HK-2 (cell line): ENCODE data around the gene SMIM17.

Source experiments
- DNase-seq: peaks from one replicate; pipeline ENCODE4 v3.0.0-alpha.2; 2018; ENCODE audit not compliant: unreplicated experiment

SMIM17 gene

DNA sequence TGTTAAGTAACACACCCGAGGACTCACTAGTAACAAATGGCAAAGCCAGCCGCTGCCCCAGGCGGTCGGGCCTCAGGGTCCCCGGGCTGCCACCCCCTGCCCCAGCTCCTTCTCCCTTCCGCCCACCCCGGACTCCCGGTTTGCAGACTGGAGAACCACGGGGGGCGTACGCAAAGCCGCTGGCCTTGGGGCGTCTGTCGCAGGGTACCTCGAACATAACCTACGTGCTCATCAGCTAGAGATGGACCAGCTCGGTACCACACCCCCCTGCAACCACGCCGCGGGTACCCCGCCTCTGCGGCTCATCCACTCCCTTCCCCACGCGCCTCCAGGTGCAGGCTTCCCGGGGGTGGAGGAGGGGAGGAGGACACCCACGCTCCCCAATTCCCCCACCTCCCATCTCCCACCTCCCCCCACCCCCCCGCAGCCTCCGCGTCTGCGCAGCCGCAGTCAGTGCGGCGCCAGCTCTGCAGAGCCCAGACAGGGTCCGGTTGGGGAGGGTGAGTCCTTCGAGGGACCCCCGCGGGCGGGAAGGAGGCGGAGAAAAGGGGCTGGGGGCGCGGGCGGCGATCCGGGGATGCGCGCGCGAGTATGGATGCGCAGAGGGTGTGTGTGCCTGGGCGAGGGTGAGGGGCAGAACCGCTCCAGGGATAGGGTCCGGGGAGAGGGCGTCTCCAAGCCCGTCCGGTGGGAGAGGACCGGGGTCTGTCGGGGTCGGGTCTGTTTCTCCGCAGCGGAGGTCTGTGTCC, at the start of gene SMIM17:
TSS of gene SMIM17 (plus strand) at position 449 of the 749 bp plus-strand sequence. CDS start 2,509 bp downstream, outside the sequence.
- DNase-seq: no peak

DNA sequence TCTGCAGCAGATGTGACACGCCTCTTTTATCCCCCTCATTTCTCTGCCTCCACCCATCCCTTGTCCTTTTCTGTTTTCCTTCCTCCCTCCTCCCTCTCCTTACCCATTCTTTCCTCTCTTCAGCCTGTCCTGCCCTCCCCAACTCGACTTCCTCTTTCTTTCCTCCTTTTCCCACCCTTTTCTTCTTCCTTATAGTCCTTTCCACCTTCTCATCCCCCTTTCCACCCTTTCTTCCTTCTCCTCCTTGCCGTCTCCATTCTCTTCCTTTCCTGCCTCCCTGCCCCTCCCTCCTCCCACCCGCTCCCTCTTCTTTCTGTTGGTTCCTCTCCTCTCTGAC, 48.5 kb upstream of the SMIM17 start:
- no peak for DNase-seq

DNA sequence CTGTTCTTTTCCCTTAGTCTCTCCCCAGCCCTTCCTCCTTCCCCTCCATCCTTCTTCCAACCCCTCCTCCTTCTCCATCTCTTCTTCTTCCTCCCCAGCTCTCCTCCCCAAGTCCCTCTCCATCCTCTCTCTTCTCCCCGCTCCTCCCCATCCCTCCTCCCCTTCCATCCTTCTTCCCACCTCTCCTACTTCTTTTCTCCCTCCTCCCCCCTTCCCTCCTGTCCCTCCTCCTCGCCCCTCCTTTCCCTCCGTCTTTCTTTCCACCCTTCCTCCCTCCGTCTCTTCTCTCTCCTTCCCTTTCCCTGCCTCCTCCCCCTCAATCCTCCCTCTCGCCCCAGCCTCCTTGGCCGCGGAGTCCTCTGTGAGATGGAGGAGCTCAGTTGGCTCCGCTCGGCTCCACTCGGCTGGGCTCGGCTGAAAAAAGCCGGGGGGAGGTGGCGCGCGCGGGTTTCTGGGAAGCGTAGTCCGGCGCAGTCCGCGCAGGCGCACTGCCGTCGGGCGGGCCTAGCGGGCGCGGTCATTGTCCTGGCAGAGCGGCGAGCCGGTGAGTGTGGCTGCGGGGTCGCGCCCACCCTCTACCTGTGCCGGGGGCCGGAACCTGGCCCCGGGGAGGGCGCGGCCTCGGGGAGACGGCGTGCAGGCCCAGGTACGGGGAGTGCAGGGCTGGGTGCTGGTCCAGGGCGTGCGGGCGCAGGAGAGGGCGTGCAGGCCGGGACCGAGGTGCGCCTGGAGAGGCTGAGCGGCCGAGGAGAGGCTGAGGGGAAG, 48.0 kb upstream of the SMIM17 start, which contains the start of gene ZNF71:
TSS of gene ZNF71 (plus strand) at position 520 of the 765 bp plus-strand sequence. CDS start 6,257 bp downstream, outside the sequence.
- DNase-seq: peak; percentile 95

DNA sequence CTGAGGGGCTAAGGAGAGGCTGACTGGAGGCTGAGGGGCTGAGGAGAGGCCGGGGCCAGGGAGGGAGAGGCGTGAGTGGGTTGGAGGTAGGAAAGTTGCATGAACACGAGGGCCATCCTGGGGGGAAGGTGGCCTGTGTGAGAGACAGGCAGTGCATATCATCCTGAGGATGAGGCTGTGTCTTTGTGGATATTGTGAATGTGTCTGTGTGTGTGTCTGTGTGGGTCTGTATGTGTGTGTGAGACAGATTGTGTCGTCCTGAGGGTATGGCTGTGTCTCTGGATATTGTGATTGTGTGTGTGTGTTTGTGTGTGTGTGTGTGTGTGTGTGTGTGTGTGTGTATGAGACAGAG, 47.4 kb upstream of the SMIM17 start:
- no peak for DNase-seq

DNA sequence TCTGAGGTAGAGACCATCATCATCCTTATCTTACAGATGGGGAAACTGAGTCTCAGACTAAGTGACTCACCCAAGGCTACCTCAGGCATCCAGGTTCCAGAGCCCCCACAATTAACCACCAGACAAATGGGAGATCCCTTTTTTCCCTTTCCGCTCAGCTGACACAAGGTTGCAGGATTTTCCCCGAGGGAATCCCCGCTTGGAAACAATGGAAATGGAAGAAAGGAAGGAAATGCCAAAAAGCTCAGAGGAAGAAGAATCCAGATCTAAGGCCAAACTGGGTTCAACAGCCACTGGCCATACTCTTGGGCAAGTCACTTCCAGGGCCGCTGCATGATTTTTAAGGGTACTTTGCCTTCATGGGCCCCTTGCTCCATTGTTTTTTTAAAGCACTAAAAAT, 46.3 kb upstream of the SMIM17 start:
- no peak for DNase-seq

DNA sequence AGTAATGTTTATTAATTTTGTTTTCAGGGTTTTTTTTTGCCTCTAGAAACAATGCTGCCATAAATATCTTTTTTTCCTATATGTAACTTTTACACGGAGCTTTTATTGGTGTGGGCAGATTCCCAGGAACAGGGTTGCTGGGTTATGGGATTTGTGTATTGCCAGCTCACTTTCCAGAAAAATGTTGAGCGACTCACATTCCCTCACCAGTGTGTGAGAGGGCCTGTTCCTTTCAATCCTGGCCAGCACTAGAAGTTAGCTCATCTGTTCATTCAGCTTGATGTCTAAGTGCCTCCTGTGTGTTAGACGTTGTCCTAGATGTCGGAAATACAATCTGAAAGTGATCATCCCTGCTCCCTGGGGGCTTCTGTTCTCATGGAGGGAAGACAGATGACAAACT, 45.3 kb upstream of the SMIM17 start:
- no peak for DNase-seq

DNA sequence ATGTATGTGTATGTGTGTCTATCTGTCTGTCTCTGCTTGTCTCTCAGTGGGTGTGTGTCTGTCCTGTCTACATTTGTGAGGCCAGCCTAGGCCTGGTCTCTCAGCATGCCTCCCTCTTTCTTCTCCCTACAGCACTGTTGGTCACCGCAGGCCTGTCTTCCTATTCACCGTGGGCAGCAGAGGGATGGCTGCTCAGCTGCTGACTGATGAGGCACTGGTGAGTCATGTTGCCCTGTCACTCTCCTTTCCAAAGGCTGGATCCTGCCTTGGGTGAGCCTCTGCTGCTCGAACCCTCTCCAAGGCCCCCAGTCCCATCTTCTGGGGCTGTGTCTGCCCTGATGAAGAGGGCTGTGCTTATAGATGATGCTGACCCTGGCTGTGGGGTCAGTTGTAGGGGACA, 41.6 kb upstream of the SMIM17 start:
- DNase-seq: no peak

DNA sequence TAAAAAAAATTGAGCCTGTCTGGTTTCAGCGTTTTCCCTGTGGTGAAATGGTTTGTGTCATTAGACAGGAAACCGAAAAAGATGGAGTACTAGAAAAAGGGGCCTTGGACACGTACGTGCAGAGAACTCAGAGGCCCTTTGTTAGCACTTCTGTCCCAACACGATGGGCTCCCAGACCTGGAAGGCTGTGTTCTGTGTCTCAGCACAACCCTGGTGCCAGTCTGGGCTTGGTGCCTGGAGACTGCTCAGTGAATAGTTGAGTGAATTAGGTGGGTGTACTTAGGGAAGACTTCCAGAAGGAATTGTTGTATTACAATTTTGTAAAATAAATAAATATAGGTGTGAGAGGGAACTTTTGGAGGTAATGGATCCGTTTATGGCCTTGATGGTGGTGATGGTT, 39.1 kb upstream of the SMIM17 start:
- no peak for DNase-seq

DNA sequence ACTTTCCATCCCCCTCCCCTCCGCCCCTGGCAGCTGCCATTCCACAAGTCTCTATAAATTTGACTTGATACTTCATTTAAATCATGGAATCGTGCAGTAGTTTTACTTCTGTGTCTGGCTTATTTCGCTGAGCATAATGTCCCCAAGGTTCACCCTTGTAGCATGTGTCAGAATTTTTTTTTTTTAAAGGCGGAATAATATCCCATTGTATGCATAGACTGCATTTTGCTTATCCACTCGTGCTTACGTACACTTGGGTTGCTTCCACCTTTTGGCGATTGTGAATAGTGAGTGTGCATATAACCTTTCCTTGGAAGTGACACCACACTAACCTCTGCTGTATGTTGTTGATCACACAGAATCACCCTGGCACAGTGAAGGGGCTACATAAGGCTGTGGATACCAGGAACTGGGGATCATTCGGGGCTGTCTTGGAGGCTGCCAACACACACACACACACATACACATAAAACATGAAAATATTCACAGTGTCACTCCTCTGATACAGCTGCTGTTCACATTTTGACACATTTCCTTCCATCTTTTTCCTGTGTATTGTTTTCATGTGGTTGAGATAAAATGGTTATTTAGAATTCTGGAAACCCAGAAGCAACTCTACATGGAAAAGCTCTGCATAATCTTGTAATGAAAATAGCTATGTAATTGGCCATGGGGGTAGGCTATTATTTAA, 34.5 kb upstream of the SMIM17 start:
- no peak for DNase-seq

DNA sequence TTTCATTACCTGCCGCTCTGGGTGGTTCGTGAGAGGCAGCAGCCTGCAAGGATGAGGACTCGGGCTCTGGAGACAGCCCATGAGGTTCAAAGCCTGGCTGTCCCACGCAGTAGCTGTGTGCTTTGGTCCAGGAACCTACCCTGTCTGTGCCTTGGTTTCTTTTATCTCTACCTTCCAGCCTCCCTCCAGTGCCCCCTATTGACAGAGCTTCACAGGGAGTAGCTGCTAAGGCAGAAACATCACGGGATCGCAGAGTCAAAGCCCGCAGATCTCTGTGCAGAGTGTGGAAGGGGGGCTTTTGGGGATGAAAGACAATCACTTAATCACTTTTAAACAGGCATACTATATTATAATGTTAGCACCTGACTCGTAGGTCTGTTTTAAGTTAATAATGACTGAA, 31.7 kb upstream of the SMIM17 start:
- DNase-seq: no peak

DNA sequence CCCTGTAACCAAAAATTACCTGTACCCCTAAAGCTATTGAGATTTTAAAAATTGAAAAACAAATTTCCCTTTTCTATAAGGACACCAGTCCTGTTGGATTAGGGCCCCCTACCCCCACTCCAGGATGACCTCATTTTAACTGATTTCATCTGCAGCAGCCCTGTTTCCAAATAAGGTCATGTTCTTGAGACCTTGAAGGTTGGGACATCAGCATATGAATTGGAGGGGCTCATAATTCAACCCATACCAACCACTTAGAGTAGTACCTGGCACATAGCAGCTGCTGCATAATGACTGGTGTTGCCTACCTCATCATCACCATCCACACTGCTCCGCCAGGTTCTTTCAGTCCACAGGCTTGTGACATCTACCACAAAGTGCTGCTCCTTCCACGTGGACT, 30.2 kb upstream of the SMIM17 start:
- no peak for DNase-seq

DNA sequence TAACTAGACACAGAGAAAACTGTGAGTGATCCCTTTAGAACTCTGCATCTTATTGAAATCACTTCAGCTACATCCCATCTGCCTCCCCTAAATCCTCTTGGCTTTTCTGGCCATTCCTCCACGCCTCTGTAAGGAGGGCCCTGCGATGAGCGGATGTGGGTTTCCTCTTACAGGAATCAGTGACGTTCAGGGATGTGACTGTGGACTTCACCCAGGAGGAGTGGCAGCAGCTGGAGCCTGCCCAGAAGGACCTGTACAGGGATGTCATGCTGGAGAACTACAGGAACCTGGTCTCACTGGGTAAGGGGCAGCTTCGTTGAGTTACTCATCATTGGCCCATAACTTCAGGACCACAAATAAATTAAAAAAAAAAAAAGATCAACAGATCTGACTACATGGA, 29.3 kb upstream of the SMIM17 start:
- DNase-seq: no peak

DNA sequence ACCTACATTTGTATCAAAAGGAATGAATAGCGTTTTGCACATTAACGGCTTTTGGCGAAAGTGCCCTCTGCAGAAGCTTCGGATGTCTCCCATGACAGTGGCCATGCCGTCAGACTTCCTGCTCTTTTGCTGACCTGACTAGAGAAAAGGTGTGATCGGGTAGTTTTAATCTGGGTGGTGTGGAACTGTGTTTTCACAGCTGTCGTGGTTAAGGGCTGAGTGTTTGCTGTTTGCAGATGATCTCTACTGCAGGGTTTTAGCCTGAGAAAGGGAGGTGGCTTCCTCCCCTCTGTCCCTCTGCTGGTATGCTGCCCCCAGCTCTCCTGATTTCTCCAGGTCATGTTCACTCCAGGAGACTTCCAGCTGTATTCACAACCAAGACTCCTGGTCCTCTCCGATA, 25.4 kb upstream of the SMIM17 start:
- no peak for DNase-seq

DNA sequence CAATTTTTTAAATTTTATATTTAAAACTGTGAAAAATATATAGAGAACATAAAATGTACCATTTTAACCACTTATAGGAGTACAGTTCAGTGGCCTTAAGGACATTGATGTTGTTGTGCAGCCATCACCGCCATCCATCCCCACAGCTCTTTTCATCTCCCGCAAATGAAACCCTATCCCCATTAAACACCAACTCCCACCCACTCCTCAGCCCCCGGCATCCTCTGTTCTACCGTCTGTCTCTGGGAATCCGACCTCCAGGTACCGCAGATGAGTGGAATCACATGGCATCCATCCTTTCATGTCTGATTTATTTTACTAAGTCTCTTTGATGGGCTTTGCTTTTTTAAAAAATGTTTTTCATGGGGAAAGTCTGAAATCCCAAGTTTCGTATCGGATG, 23.8 kb upstream of the SMIM17 start:
- no peak for DNase-seq

DNA sequence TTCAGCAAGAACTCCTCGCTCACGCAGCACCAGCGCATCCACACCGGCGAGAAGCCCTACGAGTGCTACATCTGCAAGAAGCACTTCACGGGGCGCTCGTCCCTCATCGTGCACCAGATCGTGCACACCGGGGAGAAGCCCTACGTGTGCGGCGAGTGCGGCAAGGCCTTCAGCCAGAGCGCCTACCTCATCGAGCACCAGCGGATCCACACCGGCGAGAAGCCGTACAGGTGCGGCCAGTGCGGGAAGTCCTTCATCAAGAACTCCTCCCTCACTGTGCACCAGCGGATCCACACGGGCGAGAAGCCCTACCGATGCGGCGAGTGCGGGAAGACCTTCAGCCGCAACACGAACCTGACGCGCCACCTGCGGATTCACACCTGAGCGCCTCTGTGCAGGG, 20.6 kb upstream of the SMIM17 start:
- DNase-seq: no peak

DNA sequence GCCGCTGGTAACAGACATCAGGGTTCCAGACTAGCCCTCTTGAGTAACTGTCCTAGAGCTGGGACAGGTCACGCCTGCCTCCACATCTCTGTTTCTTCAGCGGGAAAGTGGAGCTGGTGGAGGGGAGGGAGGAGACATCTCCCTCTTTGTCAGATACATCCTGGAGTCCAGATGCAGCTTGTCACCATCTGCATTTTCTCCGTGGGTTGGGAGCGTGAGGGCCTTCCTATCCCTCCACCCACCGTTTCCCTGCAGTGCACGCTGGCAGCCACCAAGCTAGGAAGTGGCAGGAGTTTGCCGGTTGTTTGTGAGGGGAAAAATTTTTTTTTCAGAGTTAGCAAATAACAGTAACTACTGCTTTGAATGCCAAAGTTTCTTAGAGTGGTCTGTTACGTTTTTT, 20.0 kb upstream of the SMIM17 start:
- no peak for DNase-seq

DNA sequence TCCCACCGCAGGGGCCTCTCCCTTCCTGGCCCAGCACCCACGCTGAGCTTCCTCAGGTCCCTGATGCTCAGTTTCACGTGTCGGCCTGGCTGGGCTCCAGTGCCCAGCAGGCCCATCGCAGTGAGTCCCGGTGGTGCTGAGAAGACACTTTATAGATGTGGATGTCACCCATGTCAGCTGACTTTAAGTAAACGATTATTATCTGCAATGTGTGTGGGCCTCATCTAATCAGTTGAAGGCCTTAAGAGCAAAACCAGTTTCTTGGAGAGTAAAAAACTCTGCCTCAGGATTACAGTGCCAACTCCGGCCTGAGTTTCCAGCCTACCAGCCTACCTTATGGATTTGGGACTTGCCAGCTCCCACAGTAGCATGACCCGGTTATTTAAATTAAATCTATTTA, 17.3 kb upstream of the SMIM17 start:
- DNase-seq: no peak

DNA sequence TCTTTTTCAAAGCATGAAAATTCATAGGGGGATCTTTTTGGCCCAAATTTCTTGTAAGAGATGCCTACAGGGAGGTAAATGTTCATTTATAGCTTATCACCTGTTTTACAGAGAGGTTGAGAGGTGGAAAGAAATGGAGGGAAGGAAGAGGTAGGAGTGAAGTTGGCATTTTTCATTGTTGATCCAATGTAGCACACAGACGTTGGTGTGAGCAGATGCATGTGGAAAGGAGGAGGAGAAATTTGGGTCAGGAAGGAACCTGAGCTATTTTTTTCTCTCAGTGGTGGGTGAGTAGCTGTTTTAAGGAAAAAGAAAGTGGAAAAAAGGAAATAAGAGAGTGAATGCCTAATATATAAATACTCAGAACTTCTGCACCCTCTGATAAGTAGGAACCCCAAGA, 9.9 kb upstream of the SMIM17 start:
- no peak for DNase-seq

DNA sequence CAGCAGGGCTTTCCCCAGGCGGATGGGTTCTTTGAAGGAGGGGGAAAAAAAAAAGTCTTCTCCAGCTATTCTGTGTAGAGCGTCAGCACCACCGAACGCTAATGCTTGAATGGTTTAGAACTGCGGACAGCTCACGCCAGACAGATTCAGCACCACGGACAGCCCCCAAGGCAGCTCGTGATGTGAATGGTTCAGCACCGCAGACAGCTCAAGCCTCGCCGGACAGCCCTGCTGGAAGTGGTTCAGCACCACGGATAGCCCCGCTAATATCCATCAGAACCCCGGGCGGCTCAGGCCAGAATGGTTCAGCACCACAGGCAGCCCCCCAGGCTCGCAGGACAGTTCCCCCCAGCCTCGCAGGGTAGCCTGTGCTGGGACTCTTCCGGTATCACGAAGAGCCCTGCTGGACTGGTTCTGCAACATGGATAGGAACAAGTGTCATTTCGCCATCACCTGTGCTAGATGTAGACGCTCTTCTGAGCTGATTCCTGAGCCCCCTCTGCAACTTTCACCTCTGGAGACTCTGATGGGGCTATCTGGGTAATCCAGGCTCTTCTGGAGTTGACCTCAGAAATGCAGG, 4.9 kb upstream of the SMIM17 start:
- peak; percentile 94 for DNase-seq

DNA sequence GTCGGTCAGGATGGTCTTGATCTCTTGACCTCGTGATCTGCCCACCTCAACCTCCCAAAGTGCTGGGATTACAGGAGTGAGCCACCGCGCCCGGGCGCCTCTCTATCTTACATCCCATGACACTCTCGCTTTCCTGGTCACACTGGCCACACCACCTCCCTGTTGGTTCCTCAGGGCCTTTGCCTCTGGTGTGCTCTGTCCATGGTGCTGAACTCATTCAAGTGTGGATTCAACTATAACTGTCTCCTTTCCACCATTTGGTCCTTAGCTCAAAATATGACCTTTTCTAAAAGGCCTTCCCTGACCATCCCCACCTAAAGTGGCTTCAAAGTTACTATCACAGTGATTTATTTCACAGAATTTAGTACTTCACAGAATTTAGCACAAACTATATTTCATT, 3.7 kb upstream of the SMIM17 start:
- DNase-seq: peak; percentile 30

DNA sequence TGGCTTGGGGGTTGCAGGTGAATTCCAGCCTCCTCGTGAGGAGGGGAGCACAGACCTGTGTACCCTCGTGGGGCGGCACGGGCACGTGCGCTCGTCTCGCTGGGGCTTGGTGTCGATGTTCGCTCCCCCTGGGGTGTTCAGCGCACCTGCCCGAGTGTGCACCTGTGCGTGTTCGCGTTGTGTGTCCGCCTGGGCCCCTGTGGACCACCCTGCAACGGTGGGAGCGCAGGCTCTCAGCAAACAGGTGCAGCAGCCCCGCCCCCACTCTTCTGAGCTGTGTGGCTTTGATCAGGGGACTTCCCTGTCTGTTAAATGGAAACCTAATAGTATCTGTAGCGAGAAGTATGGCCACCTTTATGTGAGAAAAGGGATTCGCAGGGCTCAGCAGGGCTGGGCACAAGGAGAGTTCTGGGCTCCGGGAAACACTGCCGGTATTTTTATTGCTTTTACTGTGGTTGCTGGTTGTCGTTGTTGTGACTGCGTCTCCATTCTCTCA, 549 bp downstream of the SMIM17 start:
- DNase-seq: no peak

DNA sequence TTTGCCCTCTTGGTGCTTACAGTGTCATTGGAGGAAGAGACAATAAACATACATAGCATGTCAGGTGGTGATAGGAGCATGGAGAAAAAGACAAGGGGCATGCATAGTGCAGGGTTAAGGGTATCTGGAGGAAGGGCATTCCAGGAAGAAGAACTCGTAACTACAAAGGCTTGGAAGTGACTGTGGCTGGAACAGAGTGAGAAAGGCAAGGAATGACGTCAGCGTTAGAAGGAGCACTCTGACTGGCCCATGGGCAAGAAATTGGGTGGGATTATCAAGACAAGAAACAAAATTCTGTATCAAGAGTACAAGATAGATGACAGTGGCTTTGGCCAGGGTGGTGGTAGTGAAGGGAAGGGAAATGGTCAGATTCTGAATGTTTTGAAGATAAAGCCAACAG, 11.2 kb downstream of the SMIM17 start:
- DNase-seq: no peak
